ENCODE data around the gene CCDC40. TPM values are rescaled to one million over a fixed set of nuclear protein-coding genes. Genes with fewer than 3 reads are reported as not detected.

The CCDC40 gene
- total and polyA plus RNA-seq, 2 of the 13 experiments (the other 11 are each of a cell fraction or from before 2014, with no cell fraction given), result 4.1 to 5.5 TPM

DNA sequence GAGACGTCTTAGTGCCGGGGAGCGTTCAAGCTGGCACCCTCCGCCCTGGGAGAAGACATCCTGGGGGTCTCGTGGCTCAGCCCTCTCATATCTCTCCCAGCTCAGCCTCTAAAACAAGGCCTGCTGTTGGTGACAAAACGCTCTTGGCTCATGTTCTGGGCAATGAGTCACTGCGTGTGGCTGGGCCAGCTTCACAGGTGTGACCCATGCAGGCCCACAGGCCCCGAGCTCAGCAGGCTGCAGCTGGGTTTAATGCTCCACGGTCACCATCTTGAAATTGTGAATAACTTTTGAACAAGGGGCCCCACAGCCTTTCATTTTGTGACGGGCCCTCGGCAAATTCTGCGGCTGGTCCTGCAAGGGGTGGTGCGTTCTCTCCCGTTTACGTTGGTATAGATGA lies 87.3 kb downstream of the CCDC40 start (continued):
- 0 out of 2 replicates have a peak, but pooled peaks have one; percentile 8 for TF ChIP-seq ZNF414 (CRISPR knock-in tag; IDR thresholded peaks at IDR 0.05)
- no peak for TF ChIP-seq KLF15 (CRISPR knock-in tag; IDR thresholded peaks at IDR 0.05; ENCODE audit: borderline replicate concordance)
- no peak for TF ChIP-seq ZNF484 (CRISPR knock-in tag; IDR thresholded peaks at IDR 0.05; ENCODE audit: borderline replicate concordance, low read depth)
- TF ChIP-seq AHR (CRISPR knock-in tag; IDR thresholded peaks at IDR 0.05), result 0 out of 2 replicates have a peak, but pooled peaks have one; percentile 10
- no peak for TF ChIP-seq TMF1 (CRISPR knock-in tag; IDR thresholded peaks at IDR 0.05; ENCODE audit: low read depth)
- TF ChIP-seq ZBED4 (CRISPR knock-in tag; IDR thresholded peaks at IDR 0.05; ENCODE audit: borderline replicate concordance), result no peak
- no peak for TF ChIP-seq MED1 (CRISPR knock-in tag; IDR thresholded peaks at IDR 0.05)
- TF ChIP-seq U2AF1 (optimal IDR thresholded peaks at IDR 0.05; ENCODE audit: low read depth, low read length), result no peak
- TF ChIP-seq, protein P1, sequence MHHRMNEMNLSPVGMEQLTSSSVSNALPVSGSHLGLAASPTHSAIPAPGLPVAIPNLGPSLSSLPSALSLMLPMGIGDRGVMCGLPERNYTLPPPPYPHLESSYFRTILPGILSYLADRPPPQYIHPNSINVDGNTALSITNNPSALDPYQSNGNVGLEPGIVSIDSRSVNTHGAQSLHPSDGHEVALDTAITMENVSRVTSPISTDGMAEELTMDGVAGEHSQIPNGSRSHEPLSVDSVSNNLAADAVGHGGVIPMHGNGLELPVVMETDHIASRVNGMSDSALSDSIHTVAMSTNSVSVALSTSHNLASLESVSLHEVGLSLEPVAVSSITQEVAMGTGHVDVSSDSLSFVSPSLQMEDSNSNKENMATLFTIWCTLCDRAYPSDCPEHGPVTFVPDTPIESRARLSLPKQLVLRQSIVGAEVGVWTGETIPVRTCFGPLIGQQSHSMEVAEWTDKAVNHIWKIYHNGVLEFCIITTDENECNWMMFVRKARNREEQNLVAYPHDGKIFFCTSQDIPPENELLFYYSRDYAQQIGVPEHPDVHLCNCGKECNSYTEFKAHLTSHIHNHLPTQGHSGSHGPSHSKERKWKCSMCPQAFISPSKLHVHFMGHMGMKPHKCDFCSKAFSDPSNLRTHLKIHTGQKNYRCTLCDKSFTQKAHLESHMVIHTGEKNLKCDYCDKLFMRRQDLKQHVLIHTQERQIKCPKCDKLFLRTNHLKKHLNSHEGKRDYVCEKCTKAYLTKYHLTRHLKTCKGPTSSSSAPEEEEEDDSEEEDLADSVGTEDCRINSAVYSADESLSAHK (CRISPR knock-in tag; IDR thresholded peaks at IDR 0.05; ENCODE audit: borderline replicate concordance), result no peak
